ENCODE results near the gene PANK1. TPM values are rescaled to one million over a fixed set of nuclear protein-coding genes. Genes with fewer than 3 reads are reported as not detected.

The PANK1 gene
- total and polyA plus RNA-seq, 2 of the 8 experiments (the other 6 are each of a cell fraction or from before 2014, with no cell fraction given): 18.5 to 40.4 TPM

GRCh38 chr10:89580243-89580642, 64.8 kb downstream of the PANK1 start (continued):
- TF ChIP-seq RBBP5 (IDR thresholded peaks at IDR 0.05; ENCODE audit: borderline replicate concordance, low read depth, low read length) (no peak), HDAC6 (IDR thresholded peaks at IDR 0.05; ENCODE audit: low read depth, low read length) (no peak), YY1 (IDR thresholded peaks at IDR 0.05; ENCODE audit: low read depth, low read length) (no peak), POU5F1 (IDR thresholded peaks at IDR 0.05; ENCODE audit: low read depth, low read length) (no peak)

All from H1 (cell line).